ENCODE measurements around the gene ADCY10. TPM values are rescaled to one million over a fixed set of nuclear protein-coding genes. Genes with fewer than 3 reads are reported as not detected.

The ADCY10 gene
- total RNA-seq, 6 experiments from 2014 or later: 0.43 to 5.8 (median 1.5) TPM

GRCh38 chr1:167798952-167799351, 115.0 kb downstream of the ADCY10 start:
- Histone ChIP-seq H3K9me3 (no peaks in the 10 kb centered on the region), H3K4me1 (no peaks in the 10 kb centered on the region), H3K27ac (no peak overlapping the region), H3K36me3 (no peaks in the 10 kb centered on the region), H3K4me3 (no peak overlapping the region), H3K27me3 (no peaks in the 10 kb centered on the region)
- TF ChIP-seq POLR2A (IDR thresholded peaks at IDR 0.05) (no peak), CTCF (IDR thresholded peaks at IDR 0.05) (no peak)
- DNase-seq (no peak), ATAC-seq (no peak)
- WGBS (ENCODE audit: insufficient coverage, low coverage, low lambda C conversion rate, missing lambda C conversion rate): 90% methylated on average over 4 of the region's 4 CpGs
- intact Hi-C loops (cut with DNase I): no loop called here

- Histone ChIP-seq H3K27ac (peak overlapping the region in 1 of 3 donors; percentile 47), H3K4me1 (no peaks in the 10 kb centered on the region), H3K36me3 (no peaks in the 10 kb centered on the region), H3K9me3 (no peaks in the 10 kb centered on the region), H3K27me3 (no peaks in the 10 kb centered on the region), H3K4me3 (no peak overlapping the region)
- ATAC-seq (peak; percentile 87 to 98 (median 92)), DNase-seq (peak in 1 of 3 donors; percentile 42)
- TF ChIP-seq CTCF (IDR thresholded peaks at IDR 0.05): no peak
- TF ChIP-seq POLR2A (IDR thresholded peaks at IDR 0.05): no peak
- intact Hi-C loops (cut with DNase I): no loop called here
- 10% methylated on average over 2 of the region's 2 CpGs for WGBS (ENCODE audit: insufficient coverage, low coverage, low lambda C conversion rate, missing lambda C conversion rate)
Measured at GRCh38 chr1:167797015-167797414, 116.9 kb downstream of the ADCY10 start.

GRCh38 chr1:167795810-167796740, 117.9 kb downstream of the ADCY10 start:
- no peak for TF ChIP-seq CTCF (IDR thresholded peaks at IDR 0.05)
- no peak for TF ChIP-seq POLR2A (IDR thresholded peaks at IDR 0.05)
- Histone ChIP-seq H3K36me3 (no peaks in the 10 kb centered on the region), H3K9me3 (no peaks in the 10 kb centered on the region), H3K27me3 (no peaks in the 10 kb centered on the region), H3K4me1 (no peaks in the 10 kb centered on the region), H3K27ac (no peak overlapping the region), H3K4me3 (no peak overlapping the region)
- ATAC-seq: peak in 1 of 4 donors; percentile 28
- no peak for DNase-seq
- WGBS (ENCODE audit: insufficient coverage, low coverage, low lambda C conversion rate, missing lambda C conversion rate): 82% methylated on average over 10 of the region's 10 CpGs
- intact Hi-C loops (cut with DNase I): no loop called here

GRCh38 chr1:167794043-167794442, 119.9 kb downstream of the ADCY10 start:
- intact Hi-C loops (cut with DNase I): no loop called here
- ATAC-seq (no peak), DNase-seq (no peak)
- 71% methylated on average over 1 of the region's 1 CpG for WGBS (ENCODE audit: insufficient coverage, low coverage, low lambda C conversion rate, missing lambda C conversion rate)
- Histone ChIP-seq H3K4me1 (no peaks in the 10 kb centered on the region), H3K4me3 (no peak overlapping the region), H3K9me3 (no peaks in the 10 kb centered on the region), H3K27me3 (no peaks in the 10 kb centered on the region), H3K36me3 (peaks cover 0 to 8% (median 0%) of the 10 kb centered on the region in 4 donors), H3K27ac (no peak overlapping the region)
- TF ChIP-seq POLR2A (IDR thresholded peaks at IDR 0.05) (no peak), CTCF (IDR thresholded peaks at IDR 0.05) (no peak)

Data from right lobe of liver (tissue), 6 donors.